ENCODE results near the gene COL13A1. TPM values are rescaled to one million over a fixed set of nuclear protein-coding genes. Genes with fewer than 3 reads are reported as not detected.

COL13A1 gene
- total RNA-seq, 6 experiments from 2014 or later: 0.18 to 0.44 (median 0.30) TPM; not detected in 2

- Histone ChIP-seq H3K27me3 (no peaks in the 10 kb centered on the region), H3K4me1 (no peaks in the 10 kb centered on the region), H3K9me3 (no peaks in the 10 kb centered on the region), H3K27ac (no peak overlapping the region), H3K4me3 (no peak overlapping the region), H3K36me3 (no peaks in the 10 kb centered on the region)
- ATAC-seq: no peak
- TF ChIP-seq CTCF (IDR thresholded peaks at IDR 0.05) (no peak), POLR2A (IDR thresholded peaks at IDR 0.05) (no peak)
- DNase-seq: no peak
- intact Hi-C loops (cut with DNase I): no loop called here
- 44% methylated on average over 6 of the region's 6 CpGs for WGBS (ENCODE audit: insufficient coverage, low coverage, low lambda C conversion rate, missing lambda C conversion rate)
These were observed 150.5 kb downstream of the COL13A1 start for GRCh38 chr10:69952069-69952800.

- H3K27ac ChIP-seq: no peak overlapping the region
- no peak for ATAC-seq
- no peaks in the 10 kb centered on the region for H3K9me3 ChIP-seq
- DNase-seq: no peak
- intact Hi-C loops (cut with DNase I): no loop called here
- no peaks in the 10 kb centered on the region for H3K36me3 ChIP-seq
- TF ChIP-seq POLR2A (IDR thresholded peaks at IDR 0.05) (no peak), CTCF (IDR thresholded peaks at IDR 0.05) (no peak)
- H3K4me3 ChIP-seq: no peak overlapping the region
- no peaks in the 10 kb centered on the region for H3K27me3 ChIP-seq
- 34% methylated on average over 5 of the region's 5 CpGs for WGBS (ENCODE audit: insufficient coverage, low coverage, low lambda C conversion rate, missing lambda C conversion rate)
- no peaks in the 10 kb centered on the region for H3K4me1 ChIP-seq
These were observed 151.1 kb downstream of the COL13A1 start for GRCh38 chr10:69952821-69953221.

GRCh38 chr10:69953851-69954250, 152.1 kb downstream of the COL13A1 start:
- Histone ChIP-seq H3K9me3 (no peaks in the 10 kb centered on the region), H3K27ac (no peak overlapping the region), H3K4me1 (no peaks in the 10 kb centered on the region), H3K4me3 (no peak overlapping the region), H3K27me3 (no peaks in the 10 kb centered on the region), H3K36me3 (no peaks in the 10 kb centered on the region)
- DNase-seq (peak in 1 of 3 donors; percentile 24), ATAC-seq (peak in 1 of 4 donors; percentile 47)
- TF ChIP-seq POLR2A (IDR thresholded peaks at IDR 0.05): no peak
- TF ChIP-seq CTCF (IDR thresholded peaks at IDR 0.05): no peak
- 60% methylated on average over 2 of the region's 6 CpGs for WGBS (ENCODE audit: insufficient coverage, low coverage, low lambda C conversion rate, missing lambda C conversion rate)
- intact Hi-C loops (cut with DNase I): no loop called here

GRCh38 chr10:69955211-69955805, 153.6 kb downstream of the COL13A1 start:
- peak in 1 of 3 donors; percentile 31 for DNase-seq
- ATAC-seq: no peak
- intact Hi-C loops (cut with DNase I): no loop called here
- no peaks in the 10 kb centered on the region for H3K36me3 ChIP-seq
- 100% methylated on average over 2 of the region's 10 CpGs for WGBS (ENCODE audit: insufficient coverage, low coverage, low lambda C conversion rate, missing lambda C conversion rate)
- no peaks in the 10 kb centered on the region for H3K27me3 ChIP-seq
- H3K27ac ChIP-seq: no peak overlapping the region
- H3K4me1 ChIP-seq: no peaks in the 10 kb centered on the region
- TF ChIP-seq POLR2A (IDR thresholded peaks at IDR 0.05) (no peak), CTCF (IDR thresholded peaks at IDR 0.05) (no peak)
- H3K9me3 ChIP-seq: no peaks in the 10 kb centered on the region
- H3K4me3 ChIP-seq: no peak overlapping the region
